Activated CD8-positive, alpha-beta memory T cell treated with anti-CD3 and anti-CD28 coated beads, Interleukin-2, amount 10 ng/mL, durations not matched to agents 7 days and 5 days (primary cell): ENCODE measurements around the gene GBA3. TPM values are rescaled to one million over a fixed set of nuclear protein-coding genes. Genes with fewer than 3 reads are reported as not detected.

Source experiments
- ATAC-seq: fragments of 150-1000 bp; cut with Tn5 transposase; one replicate; pipeline ENCODE4 v1.10.0; 2021; ENCODE audit warnings: moderate library complexity
- CTCF ChIA-PET: fragments of 350-600 bp; sonication (Branson Sonifier 250); formaldehyde crosslinking; loops from one replicate; lab custom pipeline; 2021; ENCODE audit warnings: antibody characterized with exemption; lab: Charles Lee
- DNase-seq: peaks from one replicate; pipeline ENCODE4 v3.0.0-alpha.2; 2020
- H3K27ac Mint-ChIP-seq: one replicate; pipeline ENCODE4 v1.8.0; 2021; ENCODE audit warnings: mild to moderate bottlenecking, mixed read lengths
- H3K27me3 Mint-ChIP-seq: one replicate; pipeline ENCODE4 v1.8.0; 2021; ENCODE audit warnings: mixed read lengths
- H3K36me3 Mint-ChIP-seq: one replicate; pipeline ENCODE4 v1.8.0; 2021; ENCODE audit warnings: mild to moderate bottlenecking, mixed read lengths
- H3K4me1 Mint-ChIP-seq: one replicate; pipeline ENCODE4 v1.8.0; 2021; ENCODE audit warnings: mixed read lengths
- H3K4me3 Mint-ChIP-seq: one replicate; pipeline ENCODE4 v1.8.0; 2021; ENCODE audit warnings: mild to moderate bottlenecking, moderate library complexity, mixed read lengths
- H3K9me3 Mint-ChIP-seq: one replicate; pipeline ENCODE4 v1.8.0; 2022; ENCODE audit warnings: low read depth, mixed read lengths
- total RNA-seq, 2 experiments: library from RNA; stranded (reverse); gene quantifications; one replicate each; pipeline ENCODE4 v1.2.3, GENCODE V29; 2021

GBA3 gene
- total RNA-seq, 2 experiments from 2014 or later: not detected

DNA sequence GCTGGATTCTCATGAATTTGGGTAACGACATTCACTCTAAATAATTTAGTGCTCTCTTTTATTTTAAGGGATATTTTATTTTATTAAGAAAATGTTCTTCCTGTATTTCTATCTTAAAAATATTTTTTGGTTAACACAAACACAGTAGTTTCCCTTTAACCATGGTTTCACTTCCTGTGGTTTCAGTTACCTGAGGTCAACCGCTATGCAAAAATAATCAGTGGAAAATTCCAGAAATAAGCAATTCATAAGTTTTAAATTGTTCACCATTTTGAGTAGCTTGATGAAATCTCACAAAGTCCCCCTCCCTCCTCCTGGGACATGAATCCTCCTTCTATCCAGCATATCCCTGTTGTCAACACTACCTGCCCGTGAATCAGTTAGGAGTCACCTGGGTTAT, 71.4 kb downstream of the GBA3 start:
- Mint-ChIP-seq H3K9me3 (no peaks in the 10 kb centered on the region), H3K27ac (no peak overlapping the region), H3K4me3 (no peak overlapping the region), H3K27me3 (no peaks in the 10 kb centered on the region), H3K36me3 (no peaks in the 10 kb centered on the region), H3K4me1 (peaks cover 9% of the 10 kb centered on the region)
- ATAC-seq (no peak), DNase-seq (no peak)
- CTCF ChIA-PET: no interaction called here

DNA sequence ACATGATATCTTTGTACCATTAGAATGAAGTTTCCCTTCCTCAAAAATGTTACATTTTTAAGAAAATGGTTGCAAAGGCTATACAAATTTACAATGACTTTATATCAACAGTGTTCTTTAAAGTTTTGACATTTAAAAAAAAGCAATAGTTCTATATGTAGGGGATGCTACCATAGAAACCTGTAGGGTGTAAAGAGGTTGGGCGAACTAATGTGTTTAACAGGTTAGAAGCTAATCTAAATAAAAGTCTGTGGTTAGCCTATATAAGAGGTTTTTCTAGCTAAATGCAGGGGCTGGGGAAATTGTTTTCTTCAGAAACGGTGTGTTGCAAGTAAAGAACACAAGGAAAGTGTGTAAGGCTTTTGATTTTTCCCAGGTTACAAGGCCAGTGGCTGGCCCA, 73.3 kb downstream of the GBA3 start:
- Mint-ChIP-seq H3K4me1 (peaks cover 9% of the 10 kb centered on the region), H3K4me3 (no peak overlapping the region), H3K27ac (no peak overlapping the region), H3K27me3 (no peaks in the 10 kb centered on the region), H3K9me3 (peaks cover 2% of the 10 kb centered on the region), H3K36me3 (no peaks in the 10 kb centered on the region)
- no peak for ATAC-seq
- CTCF ChIA-PET: no interaction called here
- DNase-seq: no peak

DNA sequence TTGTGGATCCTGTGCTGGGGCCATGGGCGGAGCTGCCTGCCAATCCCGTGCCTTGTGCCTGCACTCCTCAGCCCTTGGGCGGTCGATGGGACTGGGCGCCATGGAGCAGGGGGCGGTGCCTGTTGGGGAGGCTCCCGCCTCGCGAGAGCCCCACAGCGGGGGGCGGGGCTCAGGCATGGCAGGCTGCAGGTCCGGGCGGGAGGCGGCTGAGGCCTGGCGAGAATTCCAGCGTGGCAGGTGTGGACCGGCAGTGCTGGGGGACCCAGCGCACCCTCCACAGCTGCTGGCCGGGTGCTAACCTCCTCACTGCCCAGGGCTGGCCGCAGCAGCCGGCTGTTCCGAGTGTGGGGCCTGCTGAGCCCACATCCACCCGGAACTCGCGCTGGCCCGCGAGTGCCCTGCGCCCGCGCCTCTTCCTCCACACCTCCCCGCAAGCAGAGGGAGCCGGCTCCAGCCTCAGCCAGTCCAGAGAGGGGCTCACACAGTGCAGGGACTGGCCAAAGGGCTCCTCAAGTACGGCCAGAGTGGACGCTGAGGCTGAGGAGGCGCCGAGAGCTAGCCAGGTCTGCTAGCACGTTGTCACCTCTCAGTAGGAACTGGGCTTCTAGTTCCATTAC, 85.9 kb downstream of the GBA3 start:
- CTCF ChIA-PET: no interaction called here
- Mint-ChIP-seq H3K9me3 (peaks cover 9% of the 10 kb centered on the region), H3K27me3 (no peaks in the 10 kb centered on the region), H3K36me3 (no peaks in the 10 kb centered on the region), H3K4me3 (no peak overlapping the region), H3K4me1 (no peaks in the 10 kb centered on the region), H3K27ac (no peak overlapping the region)
- DNase-seq (no peak), ATAC-seq (no peak)

DNA sequence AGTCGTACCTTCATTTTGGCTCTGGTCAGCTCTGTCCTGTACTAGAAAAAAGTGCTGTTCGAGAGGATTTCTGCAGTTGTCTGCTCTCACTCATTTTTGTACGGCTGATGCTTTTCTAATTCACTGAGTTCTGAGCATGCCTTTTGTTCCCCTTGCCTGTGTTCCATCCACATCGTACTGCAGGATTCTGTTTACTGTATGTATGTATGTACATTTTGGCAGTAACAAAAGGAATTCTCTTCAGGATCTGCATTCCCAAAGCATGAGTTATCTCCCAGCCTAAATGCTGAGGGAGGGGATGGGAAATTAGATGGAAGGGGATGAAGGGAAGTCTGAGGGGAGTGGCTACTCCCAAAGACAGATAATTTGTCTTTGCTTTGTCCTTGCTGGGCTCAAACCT, 87.6 kb downstream of the GBA3 start:
- Mint-ChIP-seq H3K4me3 (no peak overlapping the region), H3K9me3 (peaks cover 9% of the 10 kb centered on the region), H3K4me1 (no peaks in the 10 kb centered on the region), H3K27ac (no peak overlapping the region), H3K36me3 (no peaks in the 10 kb centered on the region), H3K27me3 (no peaks in the 10 kb centered on the region)
- ATAC-seq (no peak), DNase-seq (no peak)
- CTCF ChIA-PET: no interaction called here

DNA sequence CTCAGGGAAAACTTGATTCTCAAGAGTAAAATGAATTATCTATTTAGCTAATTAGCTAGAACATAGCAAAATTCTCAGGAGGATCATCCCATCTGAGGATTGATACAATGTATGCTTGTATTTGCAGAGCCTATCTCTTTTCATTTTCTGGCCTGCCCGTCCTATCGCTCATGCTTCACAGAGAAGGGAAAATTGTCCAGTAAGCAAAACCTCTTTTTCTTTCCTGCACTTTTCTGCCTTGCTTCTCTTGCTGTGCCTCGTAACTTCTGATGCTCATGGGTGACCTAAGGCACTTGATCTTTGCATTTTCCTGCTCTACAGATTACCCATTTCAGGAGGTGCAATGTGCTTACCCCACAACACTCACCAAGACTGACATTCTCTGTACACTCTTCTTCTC, 88.1 kb downstream of the GBA3 start:
- H3K27me3 Mint-ChIP-seq: no peaks in the 10 kb centered on the region
- DNase-seq: no peak
- H3K9me3 Mint-ChIP-seq: peaks cover 6% of the 10 kb centered on the region
- H3K4me1 Mint-ChIP-seq: no peaks in the 10 kb centered on the region
- no peak overlapping the region for H3K4me3 Mint-ChIP-seq
- CTCF ChIA-PET: no interaction called here
- ATAC-seq: no peak
- H3K36me3 Mint-ChIP-seq: no peaks in the 10 kb centered on the region
- no peak overlapping the region for H3K27ac Mint-ChIP-seq

DNA sequence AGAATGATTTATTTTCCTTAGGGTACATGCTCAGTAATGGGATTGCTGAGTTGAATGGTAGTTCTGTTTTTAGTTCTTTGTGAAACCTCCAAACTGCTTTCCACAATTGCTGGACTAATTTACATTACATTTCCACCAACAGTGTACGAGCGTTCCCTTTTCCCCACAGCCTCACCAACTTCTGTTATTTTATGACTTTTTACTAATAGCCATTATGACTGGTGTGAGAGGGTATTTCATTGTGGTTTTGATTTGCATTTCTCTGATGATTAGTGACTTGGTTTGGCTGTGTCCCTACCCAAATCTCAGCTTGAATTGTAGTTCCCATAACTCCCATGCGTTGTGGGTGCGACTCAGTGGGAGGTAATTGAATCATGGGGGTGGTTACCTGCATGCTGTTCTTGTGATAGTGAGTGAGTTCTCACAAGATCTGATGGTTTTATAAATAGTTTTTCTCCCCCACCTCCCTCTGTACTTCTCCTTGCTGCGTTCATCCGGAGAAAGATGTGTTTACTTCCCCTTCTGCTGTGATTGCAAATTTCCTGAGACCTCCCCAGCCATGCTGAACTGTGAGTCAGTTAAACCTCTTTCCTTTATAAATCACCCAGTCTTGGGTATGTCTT, 95.1 kb downstream of the GBA3 start:
- Mint-ChIP-seq H3K4me1 (no peaks in the 10 kb centered on the region), H3K27ac (no peak overlapping the region), H3K9me3 (peaks cover 9% of the 10 kb centered on the region), H3K4me3 (no peak overlapping the region), H3K27me3 (no peaks in the 10 kb centered on the region), H3K36me3 (no peaks in the 10 kb centered on the region)
- CTCF ChIA-PET: no interaction called here
- ATAC-seq: no peak
- DNase-seq: no peak

DNA sequence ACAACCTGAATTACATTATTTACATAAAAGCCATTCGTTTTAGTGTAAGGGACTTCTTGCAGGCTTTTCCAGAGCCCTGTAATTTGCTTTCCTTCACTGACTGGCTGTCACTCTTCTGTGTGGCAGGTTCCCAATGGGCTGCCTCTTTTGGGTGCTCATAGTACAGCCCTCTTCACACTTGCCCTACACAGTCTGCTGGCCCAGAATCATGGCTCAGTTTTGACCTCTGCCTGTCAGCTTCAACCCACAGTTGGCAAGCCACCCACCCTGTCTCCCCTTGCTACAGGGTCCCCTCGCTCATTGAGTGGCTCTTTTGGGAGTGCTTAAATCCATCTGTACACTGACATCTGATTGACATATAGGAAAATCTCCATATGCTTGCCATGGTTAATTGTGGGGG, 97.9 kb downstream of the GBA3 start:
- CTCF ChIA-PET: no interaction called here
- H3K27ac Mint-ChIP-seq: no peak overlapping the region
- no peak overlapping the region for H3K4me3 Mint-ChIP-seq
- no peaks in the 10 kb centered on the region for H3K4me1 Mint-ChIP-seq
- peaks cover 7% of the 10 kb centered on the region for H3K9me3 Mint-ChIP-seq
- no peaks in the 10 kb centered on the region for H3K27me3 Mint-ChIP-seq
- no peak for ATAC-seq
- DNase-seq: no peak
- H3K36me3 Mint-ChIP-seq: no peaks in the 10 kb centered on the region

DNA sequence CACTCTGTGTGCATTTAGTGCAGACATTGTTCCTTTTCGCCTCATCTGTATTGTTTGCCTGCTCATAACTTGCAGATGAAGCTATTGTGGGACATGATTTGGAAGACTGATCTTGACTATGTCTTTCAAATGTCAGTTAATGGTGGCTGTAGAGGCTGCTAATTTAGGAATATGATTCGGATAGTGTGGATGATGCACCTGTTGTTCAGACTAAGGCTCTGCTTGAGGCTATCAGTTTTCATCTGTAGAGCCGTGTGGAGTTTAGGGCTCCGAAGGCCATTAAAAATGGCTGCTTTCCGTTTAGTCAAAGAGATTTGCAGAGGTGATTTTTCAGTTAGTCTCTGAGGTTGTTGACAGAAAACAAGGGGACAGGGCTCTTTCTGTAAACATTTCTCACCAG, 102.0 kb downstream of the GBA3 start:
- no peak for ATAC-seq
- no peak overlapping the region for H3K4me3 Mint-ChIP-seq

DNA sequence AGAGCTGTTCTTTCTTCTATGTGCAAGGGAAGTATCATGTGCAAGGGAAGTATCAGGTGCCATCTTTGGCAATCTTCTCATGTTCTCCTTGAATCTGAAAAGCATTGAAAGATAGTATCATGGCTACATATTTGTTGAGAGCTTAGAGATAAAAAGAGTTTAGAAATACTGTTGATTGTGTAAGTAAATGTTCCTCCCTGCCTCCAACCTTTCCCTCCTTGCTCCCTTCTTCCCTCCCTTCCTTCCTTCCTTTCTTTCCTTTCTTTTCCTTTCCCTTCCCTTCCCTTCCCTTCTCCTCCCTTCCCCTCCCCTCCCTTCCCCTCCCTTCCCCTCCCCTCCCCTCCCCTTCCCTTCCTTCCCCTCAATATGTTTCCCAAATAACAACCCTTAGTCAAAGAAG, 108.7 kb downstream of the GBA3 start:
- CTCF ChIA-PET: no interaction called here
- no peak overlapping the region for H3K4me3 Mint-ChIP-seq
- ATAC-seq (no peak), DNase-seq (no peak)
- H3K9me3 Mint-ChIP-seq: peaks cover 2% of the 10 kb centered on the region
- H3K27me3 Mint-ChIP-seq: no peaks in the 10 kb centered on the region
- H3K27ac Mint-ChIP-seq: no peak overlapping the region
- no peaks in the 10 kb centered on the region for H3K4me1 Mint-ChIP-seq
- no peaks in the 10 kb centered on the region for H3K36me3 Mint-ChIP-seq

More for the DNA sequence above, 102.0 kb downstream of the GBA3 start:
- Mint-ChIP-seq H3K4me1 (no peaks in the 10 kb centered on the region), H3K27me3 (no peaks in the 10 kb centered on the region), H3K27ac (no peak overlapping the region), H3K36me3 (no peaks in the 10 kb centered on the region), H3K9me3 (no peaks in the 10 kb centered on the region)
- CTCF ChIA-PET: no interaction called here
- DNase-seq: no peak

DNA sequence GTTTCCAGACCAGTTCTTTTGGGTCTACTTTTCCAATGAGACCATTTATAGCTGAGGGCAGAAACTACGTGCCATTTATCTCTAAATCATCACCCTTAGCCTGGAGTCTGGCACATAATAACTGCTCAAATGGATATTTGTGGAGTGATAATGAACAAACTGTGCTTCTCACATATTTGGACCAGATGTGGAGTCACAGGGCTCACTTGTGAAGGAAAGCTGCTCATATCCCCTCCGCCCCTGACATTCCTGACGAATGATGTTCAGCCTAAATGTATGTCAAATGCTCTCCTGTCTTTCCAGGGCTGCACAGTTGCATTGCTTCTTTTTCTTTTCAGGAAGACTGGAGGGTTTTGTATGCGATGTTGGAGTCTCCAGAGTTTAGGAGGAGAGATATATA, 110.1 kb downstream of the GBA3 start:
- CTCF ChIA-PET: no interaction called here
- Mint-ChIP-seq H3K36me3 (no peaks in the 10 kb centered on the region), H3K4me3 (no peak overlapping the region), H3K27me3 (no peaks in the 10 kb centered on the region), H3K27ac (no peak overlapping the region), H3K9me3 (peaks cover 2% of the 10 kb centered on the region), H3K4me1 (no peaks in the 10 kb centered on the region)
- ATAC-seq: no peak
- no peak for DNase-seq

DNA sequence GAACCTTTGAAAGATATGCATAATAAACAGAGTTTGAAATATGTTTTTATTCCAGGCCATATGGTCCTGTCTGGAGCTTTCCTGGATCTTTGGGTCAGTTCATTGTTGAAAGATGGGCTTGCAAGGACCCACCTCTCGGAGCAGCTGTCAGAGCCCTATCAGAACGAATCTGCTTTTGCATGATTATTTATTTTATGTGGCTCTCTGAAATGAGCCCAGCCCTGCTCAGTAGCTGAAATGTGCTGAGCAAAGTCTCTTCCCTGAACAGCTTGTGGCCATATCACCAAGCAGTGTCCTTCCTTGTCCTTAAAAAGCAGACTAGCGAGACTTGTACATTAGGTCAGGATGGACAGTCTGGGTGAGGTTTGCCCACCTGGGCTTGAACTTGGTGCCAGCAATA, 110.8 kb downstream of the GBA3 start:
- Mint-ChIP-seq H3K9me3 (peaks cover 2% of the 10 kb centered on the region), H3K27ac (no peak overlapping the region), H3K4me1 (no peaks in the 10 kb centered on the region), H3K27me3 (no peaks in the 10 kb centered on the region), H3K4me3 (no peak overlapping the region), H3K36me3 (no peaks in the 10 kb centered on the region)
- ATAC-seq (no peak), DNase-seq (no peak)
- CTCF ChIA-PET: no interaction called here

DNA sequence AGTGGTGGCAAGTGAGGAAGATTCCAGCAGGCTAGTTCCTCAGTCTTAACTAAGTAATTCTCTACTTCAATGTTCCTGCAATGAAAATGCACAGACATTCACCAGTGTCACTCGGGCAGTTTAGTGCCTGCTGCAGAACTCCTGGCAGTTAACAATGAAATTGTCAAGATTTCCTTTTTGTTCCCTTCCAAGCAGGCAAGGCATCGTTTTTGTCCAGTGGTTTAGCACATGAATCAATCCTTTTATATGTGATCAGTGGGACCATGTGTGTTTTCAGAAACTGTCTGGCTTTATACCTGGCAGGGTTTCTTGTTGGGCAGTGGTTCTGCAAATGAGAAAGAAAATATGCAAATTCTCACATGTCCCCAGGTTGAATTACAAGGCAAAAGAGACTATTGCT, 122.2 kb downstream of the GBA3 start:
- Mint-ChIP-seq H3K27ac (no peak overlapping the region), H3K4me3 (no peak overlapping the region), H3K4me1 (no peaks in the 10 kb centered on the region), H3K9me3 (peaks cover 11% of the 10 kb centered on the region), H3K27me3 (no peaks in the 10 kb centered on the region), H3K36me3 (no peaks in the 10 kb centered on the region)
- CTCF ChIA-PET: no interaction called here
- DNase-seq (no peak), ATAC-seq (no peak)

DNA sequence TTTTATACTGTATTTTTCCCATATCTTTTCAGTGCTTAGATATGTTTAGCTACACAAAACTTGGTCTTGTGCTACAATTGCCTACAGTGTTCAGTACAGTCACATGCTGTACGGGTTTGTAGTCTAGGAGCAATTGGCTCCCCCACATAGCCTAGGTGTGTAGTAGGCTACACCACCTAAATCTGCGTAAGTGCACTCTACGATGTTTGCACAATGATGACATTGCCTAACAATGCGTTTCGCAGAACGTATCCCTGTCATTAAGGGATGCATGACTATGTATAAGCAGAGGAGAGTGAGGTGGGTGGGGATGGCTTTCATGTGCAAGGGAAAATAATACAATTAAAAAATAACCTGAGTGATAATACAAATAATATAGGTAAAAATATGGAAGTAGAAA, 131.4 kb downstream of the GBA3 start:
- no peaks in the 10 kb centered on the region for H3K4me1 Mint-ChIP-seq
- no peak for DNase-seq
- ATAC-seq: no peak
- no peaks in the 10 kb centered on the region for H3K27me3 Mint-ChIP-seq
- H3K4me3 Mint-ChIP-seq: no peak overlapping the region
- H3K9me3 Mint-ChIP-seq: peaks cover 3% of the 10 kb centered on the region
- H3K36me3 Mint-ChIP-seq: no peaks in the 10 kb centered on the region
- no peak overlapping the region for H3K27ac Mint-ChIP-seq
- CTCF ChIA-PET: no interaction called here

DNA sequence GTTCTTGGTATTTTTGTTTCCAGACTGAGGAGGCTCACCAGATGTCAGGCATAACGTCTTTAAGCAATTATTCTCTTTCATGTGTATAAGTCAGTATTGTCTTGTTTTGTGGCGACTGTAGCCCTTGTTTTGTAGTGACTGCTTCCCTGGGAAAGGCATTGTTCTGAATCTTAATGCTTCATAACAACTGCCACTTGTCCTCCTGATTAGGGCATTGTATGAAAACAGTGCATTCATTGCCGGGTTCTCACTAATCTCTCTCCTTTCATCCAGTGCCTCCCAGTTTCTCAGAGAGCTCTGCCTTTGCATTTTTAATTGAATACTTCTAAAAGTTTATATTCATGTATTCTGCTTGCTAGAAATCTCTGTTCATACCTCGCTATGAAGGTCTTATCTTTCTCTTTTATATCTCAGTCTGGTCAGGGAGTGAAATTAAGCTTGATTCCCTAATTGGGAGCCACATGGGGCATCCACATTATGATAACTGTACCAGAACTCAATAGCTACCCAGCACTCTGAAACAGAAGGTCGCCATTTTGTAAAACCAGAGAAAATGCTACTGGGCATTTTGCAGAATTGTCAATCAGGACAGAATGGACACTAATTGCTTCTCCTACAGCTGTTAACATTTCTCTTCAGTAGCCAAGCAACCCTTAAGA, 149.8 kb downstream of the GBA3 start:
- DNase-seq (no peak), ATAC-seq (no peak)
- Mint-ChIP-seq H3K27me3 (no peaks in the 10 kb centered on the region), H3K4me1 (no peaks in the 10 kb centered on the region), H3K36me3 (no peaks in the 10 kb centered on the region), H3K27ac (no peak overlapping the region), H3K9me3 (no peaks in the 10 kb centered on the region), H3K4me3 (no peak overlapping the region)
- CTCF ChIA-PET: no interaction called here
